Testis (tissue), 3 donors: Measurements from ENCODE around the gene CNGB1. TPM values are rescaled to one million over a fixed set of nuclear protein-coding genes. Genes with fewer than 3 reads are reported as not detected.

Experiments used
- DNase-seq: peaks from one replicate; pipeline ENCODE4 v3.0.0-alpha.2; 2019
- H3K27ac ChIP-seq, 2 donors: fragments of 200-600 bp; sonication (generic); one replicate each; pipeline ENCODE4 v1.5.1; 2019
- H3K27me3 ChIP-seq: fragments of 200-600 bp; sonication (generic); one replicate; pipeline ENCODE4 v1.5.1; 2019
- H3K36me3 ChIP-seq: fragments of 200-600 bp; sonication (generic); one replicate; pipeline ENCODE4 v1.5.1; 2017; ENCODE audit warnings: low read depth; ENCODE audit errors: missing control alignments
- H3K4me1 ChIP-seq: fragments of 200-600 bp; sonication (generic); one replicate; pipeline ENCODE4 v1.5.1; 2019
- H3K4me3 ChIP-seq, 2 donors: fragments of 200-600 bp; sonication (generic); one replicate each; pipeline ENCODE4 v1.5.1; 2017 to 2019
- H3K9me3 ChIP-seq: fragments of 200-600 bp; sonication (generic); one replicate; pipeline ENCODE4 v1.5.1; 2017
- POLR2A ChIP-seq: fragments of 450-650 bp; IDR thresholded peaks from one replicate; pipeline ENCODE4 v1.6.1; 2017; ENCODE audit warnings: antibody characterized with exemption, mild to moderate bottlenecking, moderate library complexity
- WGBS, 2 donors: methylation state at CpG; one replicate each; pipeline ENCODE4 v1.1.5; 2018; 5-methylcytosine and 5-hydroxymethylcytosine counted together
- intact Hi-C: fragments of 100-400 bp; cut with DNase I; formaldehyde crosslinking; loops from one replicate; pipeline ENCODE4 v1.15.1; 2023; ENCODE audit warnings: low total_unique reads
- polyA plus RNA-seq: library from polyadenylated mRNA; stranded (reverse); fragments of 350-450 nt; fragmentation: Illumina TruSeq; extraction: RNeasy Lipid Tissue Mini Kit (QIAGEN cat#74804); gene quantifications from one replicate; pipeline ENCODE4 v1.2.3, GENCODE V29; 2014; ENCODE audit warnings: low read depth, low replicate concordance; ENCODE audit not compliant: insufficient read depth
- total RNA-seq, 2 donors: library from RNA; depleted of rRNA; stranded (reverse); fragments of >200 nt; gene quantifications; one replicate each; pipeline ENCODE4 v1.2.3, GENCODE V29; 2016
- TF ChIP-seq, protein P1 (sequence below), 3 experiments: fragments of 450-650 bp in 2 of 3; fragments of 200-600 bp in 1 of 3; sonication (generic) in 1 of 3; IDR thresholded peaks; one replicate each; pipeline ENCODE4 v1.5.1; 2016 to 2019; ENCODE audit warnings: antibody characterized with exemption in 3 of 3, mild to moderate bottlenecking in 2 of 3, moderate library complexity in 1 of 3

CNGB1 gene
- total and polyA plus RNA-seq, 3 donors from 2014 or later = 0.76 to 1.2 (median 0.87) TPM

DNA sequence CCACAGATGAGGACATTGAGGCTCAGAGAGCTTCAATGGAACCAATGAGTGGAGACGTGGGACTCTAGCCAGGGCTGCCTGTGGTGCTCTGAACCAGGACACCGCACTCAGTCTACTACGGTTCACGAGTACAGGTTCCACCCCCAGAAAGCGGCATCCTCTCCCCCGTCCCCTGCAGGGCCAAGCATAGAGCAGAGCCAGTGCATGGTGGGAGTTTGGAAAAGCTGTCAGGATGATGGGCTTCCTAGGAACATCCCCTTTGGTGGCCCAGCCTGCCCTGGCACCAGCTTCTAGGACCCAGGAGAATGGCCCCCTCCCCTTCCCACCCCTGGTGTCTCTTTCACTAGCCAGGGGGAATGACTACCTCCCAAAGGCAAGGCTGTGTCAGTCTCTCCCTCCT lies 21.2 kb upstream of the CNGB1 start:
- H3K27me3 ChIP-seq = no peaks in the 10 kb centered on the region
- intact Hi-C loops = no loop called here
- no peak overlapping the region for H3K4me3 ChIP-seq
- no peaks in the 10 kb centered on the region for H3K9me3 ChIP-seq
- no peak for DNase-seq
- no peaks in the 10 kb centered on the region for H3K4me1 ChIP-seq
- WGBS, 2 donors = 92 to 95% methylated on average over 6 of the region's 6 CpGs
- H3K36me3 ChIP-seq = no peaks in the 10 kb centered on the region
- H3K27ac ChIP-seq = no peak overlapping the region
- TF ChIP-seq, protein P1, sequence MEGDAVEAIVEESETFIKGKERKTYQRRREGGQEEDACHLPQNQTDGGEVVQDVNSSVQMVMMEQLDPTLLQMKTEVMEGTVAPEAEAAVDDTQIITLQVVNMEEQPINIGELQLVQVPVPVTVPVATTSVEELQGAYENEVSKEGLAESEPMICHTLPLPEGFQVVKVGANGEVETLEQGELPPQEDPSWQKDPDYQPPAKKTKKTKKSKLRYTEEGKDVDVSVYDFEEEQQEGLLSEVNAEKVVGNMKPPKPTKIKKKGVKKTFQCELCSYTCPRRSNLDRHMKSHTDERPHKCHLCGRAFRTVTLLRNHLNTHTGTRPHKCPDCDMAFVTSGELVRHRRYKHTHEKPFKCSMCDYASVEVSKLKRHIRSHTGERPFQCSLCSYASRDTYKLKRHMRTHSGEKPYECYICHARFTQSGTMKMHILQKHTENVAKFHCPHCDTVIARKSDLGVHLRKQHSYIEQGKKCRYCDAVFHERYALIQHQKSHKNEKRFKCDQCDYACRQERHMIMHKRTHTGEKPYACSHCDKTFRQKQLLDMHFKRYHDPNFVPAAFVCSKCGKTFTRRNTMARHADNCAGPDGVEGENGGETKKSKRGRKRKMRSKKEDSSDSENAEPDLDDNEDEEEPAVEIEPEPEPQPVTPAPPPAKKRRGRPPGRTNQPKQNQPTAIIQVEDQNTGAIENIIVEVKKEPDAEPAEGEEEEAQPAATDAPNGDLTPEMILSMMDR (IDR thresholded peaks at IDR 0.05) = no peak
- no peak for TF ChIP-seq POLR2A

DNA sequence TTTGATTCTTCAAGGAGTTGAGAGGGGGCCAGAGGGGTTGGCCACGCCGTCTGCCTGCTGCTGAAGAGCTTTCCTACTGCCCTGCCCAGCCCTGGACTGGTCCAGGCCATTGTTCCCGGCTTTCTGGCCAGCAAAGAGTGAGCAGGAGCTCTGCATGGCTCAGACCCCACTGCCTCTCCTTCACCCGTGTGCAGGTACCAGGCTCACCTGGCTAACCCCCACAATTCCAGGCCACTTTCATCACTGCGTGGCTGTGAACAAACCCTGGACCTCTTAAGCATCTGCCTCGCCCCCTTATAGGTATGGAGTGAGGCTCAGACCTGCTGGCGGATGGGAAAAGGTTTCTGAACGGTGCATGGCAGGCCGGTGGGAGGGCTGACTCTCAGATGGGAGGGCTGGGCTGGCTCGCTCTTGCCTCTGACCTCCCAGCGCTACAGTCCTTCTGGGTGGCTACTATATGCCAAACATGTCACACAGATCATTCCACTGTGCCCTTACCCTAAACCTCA lies 20.7 kb upstream of the CNGB1 start:
- intact Hi-C loops = no loop called here
- Histone ChIP-seq H3K27ac (no peak overlapping the region), H3K9me3 (no peaks in the 10 kb centered on the region), H3K4me3 (no peak overlapping the region), H3K4me1 (no peaks in the 10 kb centered on the region), H3K36me3 (no peaks in the 10 kb centered on the region), H3K27me3 (no peaks in the 10 kb centered on the region)
- DNase-seq = no peak
- WGBS, 2 donors = 91% methylated on average over 5 to 11 of the region's 11 CpGs
- no peak for TF ChIP-seq POLR2A
- TF ChIP-seq, protein P1 (IDR thresholded peaks at IDR 0.05) = no peak

DNA sequence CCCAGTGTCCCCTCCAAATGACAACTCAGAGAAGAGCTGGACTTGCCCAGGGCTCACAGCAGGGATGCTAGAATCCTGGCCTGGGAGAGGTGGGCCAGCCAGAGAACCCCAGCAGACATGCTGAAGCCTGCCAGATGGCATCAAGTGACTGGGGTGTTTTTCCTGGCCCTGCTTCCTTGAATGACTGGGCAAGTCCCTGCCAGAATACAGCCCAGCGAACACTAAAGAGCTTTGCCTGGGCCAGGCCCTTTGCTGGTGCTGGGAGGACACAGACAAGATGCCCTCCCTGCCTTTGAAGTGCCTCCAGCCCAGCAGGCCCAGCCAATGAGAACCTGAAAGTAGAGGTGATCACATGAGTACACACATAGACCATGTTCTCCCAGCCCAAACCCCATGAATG lies 18.0 kb upstream of the CNGB1 start:
- 84% methylated on average over 1 of the region's 1 CpG; no CpG with 5 or more reads in 1 of the 2 donors for WGBS, 2 donors
- TF ChIP-seq, protein P1 (IDR thresholded peaks at IDR 0.05) = no peak
- TF ChIP-seq POLR2A = no peak
- Histone ChIP-seq H3K36me3 (no peaks in the 10 kb centered on the region), H3K4me3 (no peak overlapping the region), H3K27me3 (no peaks in the 10 kb centered on the region), H3K4me1 (peaks cover 4% of the 10 kb centered on the region), H3K9me3 (no peaks in the 10 kb centered on the region), H3K27ac (no peak overlapping the region)
- intact Hi-C loops = no loop called here
- no peak for DNase-seq

DNA sequence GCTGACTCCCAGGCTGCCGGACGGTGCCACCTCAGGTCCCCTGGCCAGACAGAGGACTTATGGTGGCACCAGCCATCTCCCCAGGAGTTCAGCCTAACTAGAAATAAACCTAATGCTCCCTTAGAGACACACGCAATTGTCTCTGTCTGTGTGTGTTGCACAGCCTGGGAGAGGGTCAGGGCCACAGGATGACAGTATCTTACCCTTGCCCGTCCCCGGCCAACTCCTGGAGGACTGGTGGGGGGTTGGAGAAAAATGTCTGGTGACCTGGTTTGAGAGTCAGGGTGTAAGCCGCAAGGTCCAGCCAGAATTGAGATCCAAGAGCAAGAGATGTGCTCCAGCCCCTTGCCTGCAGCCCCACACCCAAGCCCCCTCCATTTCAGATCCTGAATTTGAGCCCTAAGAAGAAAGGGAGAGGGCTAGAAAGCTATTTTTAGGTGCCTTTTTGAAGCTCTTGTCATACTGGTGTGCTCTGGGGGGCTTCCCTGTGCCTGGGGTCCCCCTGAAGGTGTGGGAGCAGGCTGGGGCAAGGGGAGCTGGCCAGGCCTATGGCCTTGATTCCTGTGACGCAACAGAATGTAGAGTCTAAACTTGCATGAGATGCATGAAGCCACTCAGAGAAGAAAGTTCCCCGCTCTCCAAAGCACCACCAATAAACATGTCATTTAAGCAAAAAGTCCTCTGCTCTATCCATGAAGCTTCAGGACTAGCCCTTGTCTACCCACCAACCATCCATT lies 16.7 kb upstream of the CNGB1 start:
- Histone ChIP-seq H3K27me3 (no peaks in the 10 kb centered on the region), H3K36me3 (no peaks in the 10 kb centered on the region), H3K9me3 (no peaks in the 10 kb centered on the region), H3K4me3 (no peak overlapping the region), H3K27ac (no peak overlapping the region), H3K4me1 (peaks cover 4% of the 10 kb centered on the region)
- 92 to 96% methylated on average over 8 of the region's 8 CpGs for WGBS, 2 donors
- intact Hi-C loops = no loop called here
- no peak for DNase-seq
- no peak for TF ChIP-seq POLR2A
- TF ChIP-seq, protein P1 (IDR thresholded peaks at IDR 0.05) = no peak

DNA sequence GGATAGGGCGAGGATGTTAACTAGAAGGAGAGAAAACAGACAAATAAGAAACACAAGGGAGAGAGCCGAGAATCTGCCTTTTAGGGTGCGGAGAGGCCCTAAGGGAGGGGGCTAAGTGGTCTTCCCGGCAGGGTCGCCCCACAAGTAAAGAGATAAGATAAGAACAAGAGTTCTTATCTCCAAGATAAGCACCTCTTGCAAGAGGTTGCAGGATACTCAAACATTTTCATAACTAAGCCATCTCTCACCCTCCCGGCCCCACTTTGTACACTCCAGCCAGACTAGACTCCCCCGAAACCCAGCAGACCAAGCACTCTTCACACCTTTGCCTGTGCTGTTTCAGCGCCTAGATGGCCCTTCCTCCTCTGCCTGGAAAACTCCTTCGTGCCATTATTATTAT lies 15.3 kb upstream of the CNGB1 start:
- intact Hi-C loops = no loop called here
- H3K4me3 ChIP-seq = no peak overlapping the region
- no peaks in the 10 kb centered on the region for H3K36me3 ChIP-seq
- peaks cover 4% of the 10 kb centered on the region for H3K4me1 ChIP-seq
- no peaks in the 10 kb centered on the region for H3K9me3 ChIP-seq
- WGBS, 2 donors = 53 to 64% methylated on average over 9 of the region's 9 CpGs
- no peak for DNase-seq
- no peak overlapping the region for H3K27ac ChIP-seq
- no peaks in the 10 kb centered on the region for H3K27me3 ChIP-seq
- TF ChIP-seq, protein P1 (IDR thresholded peaks at IDR 0.05) = no peak
- TF ChIP-seq POLR2A = no peak
